HL-60 (cell line): ENCODE results near the gene MAGIX.

Experiments
- CTCF ChIP-seq: IDR thresholded peaks from one replicate; pipeline ENCODE4 v1.5.1; 2011; ENCODE audit warnings: low read length, control low read depth, inconsistent platforms; ENCODE audit not compliant: insufficient read depth
- POLR2AphosphoS5 ChIP-seq: IDR thresholded peaks from 2 replicates; pipeline ENCODE4 v1.6.1; 2012; ENCODE audit warnings: low read depth

GRCh38 chrX:49177873-49178480 is 15.4 kb downstream of the MAGIX start:
- TF ChIP-seq CTCF (no peak), POLR2AphosphoS5 (no peak)
